ENCODE measurements around the gene CAMK2G.

CAMK2G gene

GRCh38 chr10:73868655-73869195, 5.6 kb downstream of the CAMK2G start:
- in situ Hi-C loops (cut with MboI; ENCODE audit: low sequenced_read_pairs, unreplicated experiment): no loop called here
- DNase-seq (ENCODE audit: low spot score): no peak
- no peak for TF ChIP-seq CTCF (IDR thresholded peaks at IDR 0.05; ENCODE audit: borderline replicate concordance, control extremely low read depth, extremely low read depth, insufficient read depth, missing control alignments)

- no peak for DNase-seq (ENCODE audit: low spot score)
- TF ChIP-seq CTCF (IDR thresholded peaks at IDR 0.05; ENCODE audit: borderline replicate concordance, control extremely low read depth, extremely low read depth, insufficient read depth, missing control alignments): no peak
Observed at GRCh38 chr10:73867871-73868631, 6.3 kb downstream of the CAMK2G start.

GRCh38 chr10:73867126-73867807, 7.1 kb downstream of the CAMK2G start:
- DNase-seq (ENCODE audit: low spot score): no peak
- in situ Hi-C loops (cut with MboI; ENCODE audit: low sequenced_read_pairs, unreplicated experiment): no loop called here
- no peak for TF ChIP-seq CTCF (IDR thresholded peaks at IDR 0.05; ENCODE audit: borderline replicate concordance, control extremely low read depth, extremely low read depth, insufficient read depth, missing control alignments)

More at GRCh38 chr10:73867871-73868631, 6.3 kb downstream of the CAMK2G start:
- in situ Hi-C loops (cut with MboI; ENCODE audit: low sequenced_read_pairs, unreplicated experiment): no loop called here

- no peak for TF ChIP-seq CTCF (IDR thresholded peaks at IDR 0.05; ENCODE audit: borderline replicate concordance, control extremely low read depth, extremely low read depth, insufficient read depth, missing control alignments)
- no peak for DNase-seq (ENCODE audit: low spot score)
- in situ Hi-C loops (cut with MboI; ENCODE audit: low sequenced_read_pairs, unreplicated experiment): no loop called here
Observed at GRCh38 chr10:73866621-73867020, 7.7 kb downstream of the CAMK2G start.

- in situ Hi-C loops (cut with MboI; ENCODE audit: low sequenced_read_pairs, unreplicated experiment): no loop called here
Observed at GRCh38 chr10:73865459-73866442, 8.6 kb downstream of the CAMK2G start.

More at GRCh38 chr10:73865459-73866442, 8.6 kb downstream of the CAMK2G start:
- DNase-seq (ENCODE audit: low spot score): peak; percentile 76
- TF ChIP-seq CTCF (IDR thresholded peaks at IDR 0.05; ENCODE audit: borderline replicate concordance, control extremely low read depth, extremely low read depth, insufficient read depth, missing control alignments): no peak

All from GM13976 (cell line).